GM20000 (cell line): ENCODE measurements around the gene TOX2.

Source experiments
- DNase-seq: peaks from one replicate; pipeline ENCODE4 v3.0.0; 2012; ENCODE audit warnings: low spot score
- CTCF ChIP-seq: IDR thresholded peaks from 2 replicates; pipeline ENCODE4 v1.5.1; 2012; ENCODE audit warnings: mild to moderate bottlenecking, control low read depth; ENCODE audit errors: extremely low read depth, missing control alignments

TOX2 gene

GRCh38 chr20:43968341-43969000 is 53.8 kb downstream of the TOX2 start:
- no peak for TF ChIP-seq CTCF
- no peak for DNase-seq

GRCh38 chr20:43969028-43969447 is 54.4 kb downstream of the TOX2 start:
- TF ChIP-seq CTCF, result no peak
- DNase-seq, result no peak

GRCh38 chr20:43969501-43970182 is 55.0 kb downstream of the TOX2 start:
- no peak for DNase-seq
- no peak for TF ChIP-seq CTCF

- DNase-seq, result no peak
- no peak for TF ChIP-seq CTCF
Measured at GRCh38 chr20:43971267-43971666, 56.6 kb downstream of the TOX2 start.

GRCh38 chr20:43972051-43972450 is 57.4 kb downstream of the TOX2 start:
- no peak for DNase-seq
- TF ChIP-seq CTCF, result no peak

GRCh38 chr20:43972692-43973091 is 58.0 kb downstream of the TOX2 start:
- TF ChIP-seq CTCF, result no peak
- DNase-seq, result no peak

- TF ChIP-seq CTCF, result no peak
- no peak for DNase-seq
Measured at GRCh38 chr20:43973231-43973630, 58.6 kb downstream of the TOX2 start.
